H9 (cell line): ENCODE measurements around the gene ARHGAP22. TPM values are rescaled to one million over a fixed set of nuclear protein-coding genes. Genes with fewer than 3 reads are reported as not detected.
A peak's percentile ranks its signal among the peaks of the same experiment; 100 is the strongest.

Experiments used
- DNase-seq: peaks from one replicate; pipeline ENCODE4 v3.0.0-alpha.2; 2017
- H2AFZ ChIP-seq: one replicate; pipeline ENCODE4 v1.6.1; 2013; ENCODE audit warnings: mild to moderate bottlenecking, low read length, control low read depth, moderate library complexity
- H2AK5ac ChIP-seq: 2 replicates; pipeline ENCODE4 v1.6.1; 2013; ENCODE audit warnings: low read length, control low read depth, mixed read lengths; ENCODE audit not compliant: insufficient read length
- H2BK120ac ChIP-seq: one replicate; pipeline ENCODE4 v1.6.1; 2013; ENCODE audit warnings: low read depth, mild to moderate bottlenecking, low read length, control low read depth, inconsistent platforms; ENCODE audit not compliant: poor library complexity, severe bottlenecking
- H2BK12ac ChIP-seq: 2 replicates; pipeline ENCODE4 v1.6.1; 2013; ENCODE audit warnings: low read length, control low read depth, mixed read lengths, low read depth; ENCODE audit not compliant: insufficient read length
- H2BK15ac ChIP-seq: 2 replicates; pipeline ENCODE4 v1.6.1; 2013; ENCODE audit warnings: low read depth, low read length, control low read depth
- H2BK20ac ChIP-seq: one replicate; pipeline ENCODE4 v1.6.1; 2013; ENCODE audit warnings: low read depth, mild to moderate bottlenecking, low read length, control low read depth, inconsistent platforms; ENCODE audit not compliant: poor library complexity, severe bottlenecking
- H2BK5ac ChIP-seq: 2 replicates; pipeline ENCODE4 v1.6.1; 2013; ENCODE audit warnings: low read length, control low read depth, mixed read lengths; ENCODE audit not compliant: insufficient read length
- H3K14ac ChIP-seq: 2 replicates; pipeline ENCODE4 v1.6.1; 2013; ENCODE audit warnings: low read length, control low read depth; ENCODE audit not compliant: insufficient read depth
- H3K18ac ChIP-seq: 2 replicates; pipeline ENCODE4 v1.6.1; 2013; ENCODE audit warnings: low read depth, mild to moderate bottlenecking, mixed read lengths, low read length, control low read depth; ENCODE audit not compliant: insufficient read length
- H3K23ac ChIP-seq: 2 replicates; pipeline ENCODE4 v1.6.1; 2013; ENCODE audit warnings: low read length, control low read depth, mixed read lengths, low read depth; ENCODE audit not compliant: insufficient read length
- H3K23me2 ChIP-seq: 2 replicates; pipeline ENCODE4 v1.6.1; 2013; ENCODE audit warnings: low read depth, mild to moderate bottlenecking, mixed read lengths, low read length, control low read depth; ENCODE audit not compliant: insufficient read length, poor library complexity, severe bottlenecking
- H3K27ac ChIP-seq: 2 replicates; pipeline ENCODE4 v1.5.1; 2013; ENCODE audit warnings: low read length, control low read depth, mixed read lengths, low read depth; ENCODE audit not compliant: insufficient read length
- H3K27me3 ChIP-seq: 2 replicates; pipeline ENCODE4 v1.6.1; 2013; ENCODE audit warnings: low read length, control low read depth, inconsistent platforms; ENCODE audit not compliant: insufficient read depth
- H3K4ac ChIP-seq: 2 replicates; pipeline ENCODE4 v1.6.1; 2013; ENCODE audit warnings: low read depth, mild to moderate bottlenecking, control low read depth, inconsistent platforms, low read length, moderate library complexity
- H3K4me1 ChIP-seq: 2 replicates; pipeline ENCODE4 v1.6.1; 2013; ENCODE audit warnings: low read length, control low read depth, inconsistent platforms; ENCODE audit not compliant: insufficient read depth
- H3K4me2 ChIP-seq: 2 replicates; pipeline ENCODE4 v1.6.1; 2013; ENCODE audit warnings: low read length, control low read depth, mixed read lengths; ENCODE audit not compliant: insufficient read length, insufficient read depth
- H3K56ac ChIP-seq: 2 replicates; pipeline ENCODE4 v1.6.1; 2013; ENCODE audit warnings: low read depth, mild to moderate bottlenecking, mixed read lengths, low read length, control low read depth; ENCODE audit not compliant: insufficient read length
- H3K79me1 ChIP-seq: 2 replicates; pipeline ENCODE4 v1.6.1; 2013; ENCODE audit warnings: low read depth, mild to moderate bottlenecking, moderate library complexity, low read length, control low read depth, inconsistent platforms; ENCODE audit not compliant: insufficient read depth, poor library complexity, severe bottlenecking
- H3K79me2 ChIP-seq: 2 replicates; pipeline ENCODE4 v1.6.1; 2013; ENCODE audit warnings: low read length, control low read depth, inconsistent platforms; ENCODE audit not compliant: insufficient read depth
- H3K9ac ChIP-seq: 2 replicates; pipeline ENCODE4 v1.6.1; 2013; ENCODE audit warnings: low read length, control low read depth, mixed read lengths; ENCODE audit not compliant: insufficient read length; ENCODE audit errors: extremely low read depth
- H3K9me3 ChIP-seq: one replicate; pipeline ENCODE4 v1.6.1; 2013; ENCODE audit warnings: low read depth, low read length, inconsistent platforms; ENCODE audit not compliant: control insufficient read depth
- H3T11ph ChIP-seq: one replicate; pipeline ENCODE4 v1.6.1; 2013; ENCODE audit warnings: mild to moderate bottlenecking, low read length, control low read depth, inconsistent platforms
- H4K20me1 ChIP-seq: one replicate; pipeline ENCODE4 v1.6.1; 2013; ENCODE audit not compliant: control insufficient read depth, insufficient read length, insufficient read depth
- H4K5ac ChIP-seq: 2 replicates; pipeline ENCODE4 v1.6.1; 2013; ENCODE audit warnings: low read depth, mild to moderate bottlenecking, mixed read lengths, low read length, control low read depth; ENCODE audit not compliant: insufficient read length
- H4K8ac ChIP-seq: replicated peaks from 2 replicates; pipeline ENCODE4 v1.6.1; 2013; ENCODE audit warnings: low read length, control low read depth, mixed read lengths, low read depth; ENCODE audit not compliant: insufficient read length
- H4K91ac ChIP-seq: 2 replicates; pipeline ENCODE4 v1.6.1; 2013; ENCODE audit warnings: low read depth, mild to moderate bottlenecking, moderate library complexity, mixed read lengths, low read length, control low read depth; ENCODE audit not compliant: insufficient read length
- H3K27ac Mint-ChIP-seq, 3 experiments: 2 replicates in 2 of 3; 3 replicates in 1 of 3; pipeline ENCODE4 v1.8.0; 2020 to 2021; ENCODE audit warnings: mixed read lengths in 3 of 3, mild to moderate bottlenecking in 1 of 3, moderate library complexity in 1 of 3
- H3K27me3 Mint-ChIP-seq: 2 replicates; pipeline ENCODE4 v1.8.0; 2021; ENCODE audit warnings: low read depth, mild to moderate bottlenecking, moderate library complexity, mixed read lengths
- H3K36me3 Mint-ChIP-seq, 3 experiments: 2 replicates in 2 of 3; 3 replicates in 1 of 3; pipeline ENCODE4 v1.8.0; 2020 to 2021; ENCODE audit warnings: low read depth in 3 of 3, mixed read lengths in 3 of 3; ENCODE audit not compliant: insufficient read depth in 1 of 3
- H3K4me1 Mint-ChIP-seq, 2 experiments: 2 replicates each; pipeline ENCODE4 v1.8.0; 2020; ENCODE audit warnings: mixed read lengths in 2 of 2
- H3K4me3 Mint-ChIP-seq, 2 experiments: 2 replicates in 1 of 2; 3 replicates in 1 of 2; pipeline ENCODE4 v1.8.0; 2020 to 2021; ENCODE audit warnings: mild to moderate bottlenecking in 2 of 2, mixed read lengths in 2 of 2, moderate library complexity in 1 of 2
- H3K9me3 Mint-ChIP-seq, 2 experiments: 2 replicates in 1 of 2; 3 replicates in 1 of 2; pipeline ENCODE4 v1.8.0; 2020; ENCODE audit warnings: mild to moderate bottlenecking in 2 of 2, mixed read lengths in 2 of 2, moderate library complexity in 1 of 2
- CTCF ChIP-seq: fragments of 200-600 bp; sonication (generic); conservative IDR thresholded peaks from 3 replicates; pipeline ENCODE4 v1.8.0; 2021; ENCODE audit warnings: antibody characterized with exemption, mild to moderate bottlenecking
- WGBS: extraction: QIAGEN DNeasy Blood & Tissue Kit; methylation state at CpG from one replicate; pipeline ENCODE4 v1.1.7; 2013; ENCODE audit warnings: missing lambda C conversion rate, low lambda C conversion rate, mixed read lengths; ENCODE audit not compliant: insufficient read length; ENCODE audit errors: extremely low coverage; 5-methylcytosine and 5-hydroxymethylcytosine counted together
- total RNA-seq: library from RNA; stranded (reverse); gene quantifications from 2 replicates; pipeline ENCODE4 v1.2.1, GENCODE V29; 2021

Gene ARHGAP22
- total RNA-seq, 1 experiment from 2014 or later = 7.4 TPM

DNA sequence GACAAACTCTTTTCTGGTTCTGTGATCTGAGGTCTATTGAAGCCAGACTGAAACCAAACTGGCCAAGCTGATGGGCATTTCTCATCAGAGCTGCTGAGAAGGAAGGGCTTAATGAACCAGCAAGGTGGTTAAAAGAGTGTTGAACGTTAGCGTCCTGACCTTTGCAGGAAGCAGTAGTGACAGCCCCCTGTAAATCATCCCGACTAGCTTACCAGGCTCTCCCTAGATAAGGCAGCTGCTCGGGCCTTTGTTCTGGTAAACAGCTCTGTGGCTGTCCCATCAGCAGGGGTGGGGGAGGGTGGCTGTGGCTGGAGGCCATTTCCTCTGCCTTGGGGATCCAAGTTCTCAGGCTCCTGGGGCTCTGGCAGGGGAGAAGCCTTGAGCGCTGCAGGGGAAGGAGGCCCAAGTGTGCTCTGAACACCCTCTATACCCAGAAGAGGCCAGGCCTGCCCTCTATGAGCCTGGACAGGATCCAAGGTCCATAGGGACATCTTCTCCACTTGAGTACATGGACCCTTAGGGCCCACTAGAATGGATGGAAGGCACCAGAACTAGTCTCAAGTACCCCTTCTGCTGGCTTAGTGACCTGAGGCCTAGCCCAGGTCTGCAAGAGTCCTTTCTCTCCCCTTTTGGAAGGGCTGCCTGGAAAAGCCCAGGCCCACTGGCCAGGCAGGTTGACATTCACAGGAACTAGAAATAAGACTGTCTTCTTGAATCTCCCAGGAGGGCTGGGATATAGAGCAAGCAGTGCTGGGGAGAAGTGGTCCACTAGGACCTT is 134.6 kb downstream of the ARHGAP22 start:
- TF ChIP-seq CTCF = no peak
- Histone ChIP-seq H3K9ac (no peak overlapping the region), H2BK20ac (no peak overlapping the region), H3K23ac (no peak overlapping the region), H2AFZ (no peak overlapping the region), H3K14ac (no peak overlapping the region; the same call in 1 of the 2 replicates), H4K20me1 (no peaks in the 10 kb centered on the region), H2BK15ac (no peak overlapping the region), H3K4me1 (peaks cover 11% of the 10 kb centered on the region), H3K79me1 (no peaks in the 10 kb centered on the region), H2BK12ac (no peak overlapping the region), H3K9me3 (no peaks in the 10 kb centered on the region), H4K8ac (no peak overlapping the region), H3K4me2 (no peak overlapping the region), H3K27me3 (no peaks in the 10 kb centered on the region; the same call in 1 of the 2 replicates), H2BK120ac (no peak overlapping the region), H3K27ac (no peak overlapping the region), H3K18ac (no peak overlapping the region), H4K91ac (peak overlapping the region; percentile 46), H3K79me2 (no peaks in the 10 kb centered on the region), H3K4ac (no peak overlapping the region), H2AK5ac (no peak overlapping the region), H2BK5ac (no peak overlapping the region), H3K56ac (no peak overlapping the region), H4K5ac (no peak overlapping the region), H3T11ph (no peak overlapping the region), H3K23me2 (no peaks in the 10 kb centered on the region)
- H3K27me3 Mint-ChIP-seq = no peaks in the 10 kb centered on the region; the same call in 1 of the 2 replicates
- peak overlapping the region; percentile 35 to 91 (median 75); a peak in 4 of 7 replicates for H3K27ac Mint-ChIP-seq
- no CpG with 5 or more reads among the region's 5 CpGs for WGBS
- H3K4me3 Mint-ChIP-seq = no peak overlapping the region
- peaks cover 20 to 22% of the 10 kb centered on the region in 2 experiments for H3K4me1 Mint-ChIP-seq
- DNase-seq = peak; percentile 78
- H3K36me3 Mint-ChIP-seq = peaks cover 7 to 17% (median 9%) of the 10 kb centered on the region in 3 experiments; a peak in 5 of 7 replicates
- peaks cover 0 to 4% of the 10 kb centered on the region in 2 experiments; a peak in 2 of 5 replicates for H3K9me3 Mint-ChIP-seq
